T-helper 1 cell treated with Interleukin-12 subunit alpha and Interleukin-12 subunit beta and Interleukin-4 antibody, amounts not matched to agents 30 μg/mL and 1 μg/mL, for 36 hours (primary cell): ENCODE measurements around the gene LRRC4C.
"Not testable (repeated sequence)": the region's sequence is repeated elsewhere in the genome, so short reads cannot be mapped to it uniquely, and the experiment has no call there.

ENCODE experiments used
- H3K27ac Mint-ChIP-seq: one replicate; pipeline ENCODE4 v1.8.0; 2021; ENCODE audit warnings: mild to moderate bottlenecking, mixed read lengths
- H3K27me3 Mint-ChIP-seq: one replicate; pipeline ENCODE4 v1.8.0; 2021; ENCODE audit warnings: low read depth, mixed read lengths
- H3K36me3 Mint-ChIP-seq: one replicate; pipeline ENCODE4 v1.8.0; 2021; ENCODE audit warnings: low read depth, mixed read lengths
- H3K4me1 Mint-ChIP-seq: one replicate; pipeline ENCODE4 v1.8.0; 2021; ENCODE audit warnings: low read depth, mixed read lengths
- H3K4me3 Mint-ChIP-seq: one replicate; pipeline ENCODE4 v1.8.0; 2021; ENCODE audit warnings: mild to moderate bottlenecking, moderate library complexity, mixed read lengths
- H3K9me3 Mint-ChIP-seq: one replicate; pipeline ENCODE4 v1.8.0; 2021; ENCODE audit warnings: mixed read lengths

The LRRC4C gene

DNA sequence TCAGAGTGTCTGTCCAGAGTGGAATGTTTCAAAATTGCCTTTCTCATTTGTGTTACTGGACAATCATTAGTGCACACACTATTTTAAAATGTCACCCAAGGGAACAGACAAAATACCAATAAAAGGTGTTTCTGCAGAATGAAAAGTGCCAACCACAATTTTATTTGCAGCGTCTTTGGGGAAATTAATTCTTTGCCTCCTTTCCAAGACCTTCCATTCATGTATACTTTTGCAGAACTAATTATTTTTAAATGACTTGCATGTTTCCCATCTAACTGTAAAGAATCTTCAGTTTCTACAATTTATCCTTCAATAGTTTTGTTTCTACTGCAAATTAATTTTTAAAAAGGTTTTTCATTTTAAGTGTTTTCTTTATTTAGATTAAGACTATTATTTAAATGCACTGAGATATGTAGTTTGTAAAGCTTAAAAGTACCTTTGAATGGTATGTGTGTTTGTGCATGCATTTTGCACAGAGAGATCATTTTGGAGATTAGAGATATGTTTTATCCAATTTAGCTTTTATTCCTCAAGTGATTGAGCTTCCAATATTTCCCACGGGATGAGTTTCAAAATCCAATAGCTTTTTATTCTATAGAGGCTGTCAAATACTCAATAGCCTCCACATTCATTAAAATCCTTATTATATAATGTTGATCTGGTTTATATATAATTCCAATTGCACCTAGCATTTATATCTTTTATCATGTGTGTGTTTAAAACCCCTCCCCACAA lies 1235.7 kb downstream of the LRRC4C start:
- Mint-ChIP-seq H3K27ac (no peak overlapping the region), H3K9me3 (peaks cover 7% of the 10 kb centered on the region), H3K4me1 (no peaks in the 10 kb centered on the region)

DNA sequence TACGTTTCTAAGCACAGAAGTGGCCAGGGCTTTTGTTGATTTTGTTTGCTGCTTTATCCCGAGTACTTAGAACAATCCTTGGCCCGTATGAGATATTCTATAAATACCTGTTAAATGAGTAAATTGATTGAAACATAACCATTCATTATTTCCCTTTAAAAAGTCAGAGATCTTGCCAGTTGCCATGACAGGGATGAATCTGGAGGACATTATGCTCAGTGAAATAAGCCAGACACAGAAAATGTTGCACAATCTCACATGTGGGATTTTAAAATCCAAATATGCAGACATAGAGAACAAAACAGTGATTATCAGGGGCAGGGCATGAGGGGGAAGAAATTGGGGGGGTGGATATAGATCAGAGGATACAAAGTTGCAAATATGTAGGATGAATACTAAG lies 1240.1 kb downstream of the LRRC4C start:
- H3K27me3 Mint-ChIP-seq, result no peaks in the 10 kb centered on the region
- H3K36me3 Mint-ChIP-seq, result no peaks in the 10 kb centered on the region
- no peak overlapping the region for H3K27ac Mint-ChIP-seq
- H3K4me3 Mint-ChIP-seq, result no peak overlapping the region
- no peaks in the 10 kb centered on the region for H3K4me1 Mint-ChIP-seq
- H3K9me3 Mint-ChIP-seq, result peaks cover 19% of the 10 kb centered on the region

More for the DNA sequence above, 1235.7 kb downstream of the LRRC4C start:
- Mint-ChIP-seq H3K4me3 (no peak overlapping the region), H3K27me3 (no peaks in the 10 kb centered on the region), H3K36me3 (no peaks in the 10 kb centered on the region)

GRCh38 chr11:40215556-40215955 lies 1243.9 kb downstream of the LRRC4C start:
- Mint-ChIP-seq H3K4me1 (no peaks in the 10 kb centered on the region), H3K36me3 (no peaks in the 10 kb centered on the region), H3K9me3 (peaks cover 15% of the 10 kb centered on the region), H3K27me3 (no peaks in the 10 kb centered on the region), H3K27ac (no peak overlapping the region), H3K4me3 (no peak overlapping the region)

GRCh38 chr11:40207416-40207815 lies 1252.0 kb downstream of the LRRC4C start:
- no peaks in the 10 kb centered on the region for H3K27me3 Mint-ChIP-seq
- no peaks in the 10 kb centered on the region for H3K4me1 Mint-ChIP-seq
- no peaks in the 10 kb centered on the region for H3K36me3 Mint-ChIP-seq
- H3K9me3 Mint-ChIP-seq, result no peaks in the 10 kb centered on the region
- no peak overlapping the region for H3K27ac Mint-ChIP-seq
- no peak overlapping the region for H3K4me3 Mint-ChIP-seq

- Mint-ChIP-seq H3K27ac (no peak overlapping the region), H3K36me3 (no peaks in the 10 kb centered on the region), H3K4me1 (no peaks in the 10 kb centered on the region), H3K9me3 (peaks cover 3% of the 10 kb centered on the region), H3K27me3 (no peaks in the 10 kb centered on the region), H3K4me3 (no peak overlapping the region)
Measured at GRCh38 chr11:40204228-40204627, 1255.2 kb downstream of the LRRC4C start.

GRCh38 chr11:40203606-40204005 lies 1255.8 kb downstream of the LRRC4C start:
- Mint-ChIP-seq H3K4me1 (no peaks in the 10 kb centered on the region), H3K4me3 (no peak overlapping the region)

GRCh38 chr11:40202589-40203270 lies 1256.7 kb downstream of the LRRC4C start:
- H3K4me1 Mint-ChIP-seq, result no peaks in the 10 kb centered on the region
- H3K9me3 Mint-ChIP-seq, result peaks cover 13% of the 10 kb centered on the region
- no peak overlapping the region for H3K27ac Mint-ChIP-seq
- no peaks in the 10 kb centered on the region for H3K27me3 Mint-ChIP-seq
- no peak overlapping the region for H3K4me3 Mint-ChIP-seq
- no peaks in the 10 kb centered on the region for H3K36me3 Mint-ChIP-seq

More at GRCh38 chr11:40203606-40204005, 1255.8 kb downstream of the LRRC4C start:
- no peak overlapping the region for H3K27ac Mint-ChIP-seq
- no peaks in the 10 kb centered on the region for H3K36me3 Mint-ChIP-seq
- peaks cover 6% of the 10 kb centered on the region for H3K9me3 Mint-ChIP-seq
- no peaks in the 10 kb centered on the region for H3K27me3 Mint-ChIP-seq

DNA sequence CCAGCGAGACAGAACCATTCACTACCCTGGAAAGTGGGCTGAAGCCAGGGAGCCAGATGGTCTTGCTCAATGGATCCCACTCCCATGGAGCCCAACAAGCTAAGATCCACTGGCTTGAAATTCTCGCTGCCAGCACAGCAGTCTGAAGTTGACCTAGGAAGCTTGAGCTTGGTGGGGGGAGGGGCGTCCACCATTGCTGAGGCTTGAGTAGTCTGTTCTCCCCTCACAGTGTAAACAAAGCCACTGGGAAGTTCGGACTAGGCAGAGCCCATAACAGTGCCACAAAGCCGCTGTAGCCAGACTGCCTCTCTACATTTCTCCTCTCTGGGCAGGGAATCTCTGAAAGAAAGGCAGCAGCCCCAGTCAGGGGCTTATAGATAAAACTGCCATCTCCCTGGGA lies 1266.9 kb downstream of the LRRC4C start:
- not testable (repeated sequence) for H3K27me3 Mint-ChIP-seq, H3K4me3 Mint-ChIP-seq, H3K4me1 Mint-ChIP-seq, H3K36me3 Mint-ChIP-seq, H3K9me3 Mint-ChIP-seq, H3K27ac Mint-ChIP-seq

GRCh38 chr11:40190294-40190693 lies 1269.2 kb downstream of the LRRC4C start:
- H3K27ac Mint-ChIP-seq, result no peak overlapping the region
- no peaks in the 10 kb centered on the region for H3K27me3 Mint-ChIP-seq
- no peaks in the 10 kb centered on the region for H3K4me1 Mint-ChIP-seq
- H3K9me3 Mint-ChIP-seq, result no peaks in the 10 kb centered on the region
- H3K36me3 Mint-ChIP-seq, result no peaks in the 10 kb centered on the region
- no peak overlapping the region for H3K4me3 Mint-ChIP-seq

GRCh38 chr11:40188848-40189247 lies 1270.6 kb downstream of the LRRC4C start:
- H3K27me3 Mint-ChIP-seq, result no peaks in the 10 kb centered on the region
- H3K27ac Mint-ChIP-seq, result no peak overlapping the region
- no peaks in the 10 kb centered on the region for H3K36me3 Mint-ChIP-seq
- H3K4me3 Mint-ChIP-seq, result no peak overlapping the region
- no peaks in the 10 kb centered on the region for H3K9me3 Mint-ChIP-seq
- H3K4me1 Mint-ChIP-seq, result no peaks in the 10 kb centered on the region

DNA sequence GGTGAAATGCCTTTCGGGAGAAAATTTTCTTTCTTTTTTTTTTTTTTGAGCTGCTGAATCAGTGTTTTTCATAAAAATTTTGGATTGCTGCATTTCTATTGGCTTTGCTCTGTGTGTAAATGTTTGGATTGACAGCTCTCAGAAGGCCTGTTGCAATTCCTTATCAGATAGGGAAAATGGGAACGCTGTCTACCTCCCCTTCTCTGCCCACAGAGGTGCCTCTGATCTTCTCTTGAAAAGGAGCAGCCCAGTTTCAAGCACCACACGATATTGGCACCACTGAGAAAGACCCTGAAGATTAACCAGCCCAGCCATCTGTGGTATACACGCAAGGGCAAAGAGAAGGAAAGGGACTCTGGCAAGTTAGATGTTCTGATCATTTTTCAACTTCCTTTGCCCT lies 1272.2 kb downstream of the LRRC4C start:
- no peaks in the 10 kb centered on the region for H3K9me3 Mint-ChIP-seq
- no peak overlapping the region for H3K4me3 Mint-ChIP-seq
- no peaks in the 10 kb centered on the region for H3K27me3 Mint-ChIP-seq
- H3K4me1 Mint-ChIP-seq, result no peaks in the 10 kb centered on the region
- H3K36me3 Mint-ChIP-seq, result no peaks in the 10 kb centered on the region
- no peak overlapping the region for H3K27ac Mint-ChIP-seq

- Mint-ChIP-seq H3K9me3 (no peaks in the 10 kb centered on the region), H3K27me3 (no peaks in the 10 kb centered on the region), H3K36me3 (no peaks in the 10 kb centered on the region), H3K27ac (no peak overlapping the region), H3K4me3 (no peak overlapping the region), H3K4me1 (no peaks in the 10 kb centered on the region)
Measured at GRCh38 chr11:40186437-40187263, 1272.8 kb downstream of the LRRC4C start.

GRCh38 chr11:40185793-40186192 lies 1273.7 kb downstream of the LRRC4C start:
- Mint-ChIP-seq H3K4me3 (no peak overlapping the region), H3K9me3 (no peaks in the 10 kb centered on the region), H3K36me3 (no peaks in the 10 kb centered on the region), H3K4me1 (no peaks in the 10 kb centered on the region), H3K27ac (no peak overlapping the region), H3K27me3 (no peaks in the 10 kb centered on the region)

DNA sequence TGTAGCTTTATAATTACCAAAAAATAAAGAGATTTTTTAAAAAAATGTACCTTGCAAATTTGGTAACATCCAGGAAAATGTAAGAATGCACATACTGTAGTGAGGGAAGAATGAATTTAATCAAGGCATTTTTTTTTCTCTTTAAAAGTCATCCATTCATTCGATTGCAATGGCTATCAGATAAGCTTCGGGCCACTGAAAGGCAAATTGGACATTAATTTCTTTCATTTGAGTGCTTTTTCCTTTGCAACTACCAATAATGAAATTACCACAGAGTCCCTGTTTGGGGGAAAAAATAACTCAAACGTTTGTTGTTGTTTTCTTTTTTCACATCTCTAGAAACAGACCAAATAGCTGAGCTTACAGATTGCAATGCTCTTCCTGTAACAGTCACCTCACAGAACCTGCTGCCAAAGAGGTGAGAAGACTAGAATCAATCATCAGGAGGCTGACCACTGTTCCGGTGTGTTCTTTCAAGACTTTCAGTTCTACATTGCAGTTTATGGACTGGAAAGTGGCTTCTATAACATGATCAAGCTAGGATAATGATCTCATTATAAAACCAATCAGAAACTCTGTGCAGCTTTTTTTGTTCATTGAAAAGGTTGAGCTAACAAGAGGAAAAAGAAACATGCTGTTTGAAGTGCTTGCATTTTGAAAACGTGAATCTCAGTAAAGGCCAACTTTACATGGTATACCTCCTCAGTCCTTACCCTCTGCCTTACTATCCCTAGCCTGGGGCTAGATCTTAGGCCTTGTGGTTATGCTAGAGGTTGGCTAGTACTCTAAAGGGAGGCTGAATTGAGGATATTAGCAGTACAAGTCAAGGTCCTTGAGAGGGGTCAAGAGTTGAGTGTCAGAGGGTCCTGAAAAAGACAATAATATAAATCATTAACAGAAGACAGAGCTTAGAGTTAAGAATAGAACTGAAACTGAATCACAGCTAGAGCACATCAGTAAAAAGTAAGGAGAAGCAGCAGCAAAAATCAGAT lies 1276.1 kb downstream of the LRRC4C start:
- no peak overlapping the region for H3K4me3 Mint-ChIP-seq
- H3K36me3 Mint-ChIP-seq, result no peaks in the 10 kb centered on the region
- H3K27me3 Mint-ChIP-seq, result no peaks in the 10 kb centered on the region
- H3K9me3 Mint-ChIP-seq, result peaks cover 7% of the 10 kb centered on the region
- no peaks in the 10 kb centered on the region for H3K4me1 Mint-ChIP-seq
- no peak overlapping the region for H3K27ac Mint-ChIP-seq
